Measurements from ENCODE around the gene IL1R1.

The IL1R1 gene

GRCh38 chr2:102141011-102141943 is 1.3 kb upstream of the IL1R1 start:
- no peak for FAIRE-seq

GRCh38 chr2:102142829-102143449 is 393 bp downstream of the IL1R1 start:
- no peak for FAIRE-seq

GRCh38 chr2:102143450-102143985 is 972 bp downstream of the IL1R1 start:
- no peak for FAIRE-seq

- FAIRE-seq = no peak
These were observed 1.6 kb downstream of the IL1R1 start for GRCh38 chr2:102144128-102144527.

- no peak for FAIRE-seq
These were observed 2.6 kb downstream of the IL1R1 start for GRCh38 chr2:102145107-102145506.

- FAIRE-seq = no peak
These were observed 3.4 kb downstream of the IL1R1 start for GRCh38 chr2:102145934-102146333.

- no peak for FAIRE-seq
These were observed 5.4 kb downstream of the IL1R1 start for GRCh38 chr2:102147935-102148334.

GRCh38 chr2:102149243-102149642 is 6.7 kb downstream of the IL1R1 start:
- no peak for FAIRE-seq

GRCh38 chr2:102149644-102150455 is 7.3 kb downstream of the IL1R1 start:
- no peak for FAIRE-seq

- no peak for FAIRE-seq
These were observed 11.8 kb downstream of the IL1R1 start for GRCh38 chr2:102154364-102154763.

GRCh38 chr2:102154946-102155702 is 12.6 kb downstream of the IL1R1 start:
- no peak for FAIRE-seq

GRCh38 chr2:102155703-102156515 is 13.4 kb downstream of the IL1R1 start:
- no peak for FAIRE-seq

- no peak for FAIRE-seq
These were observed 15.6 kb downstream of the IL1R1 start for GRCh38 chr2:102158011-102158755.

GRCh38 chr2:102159295-102159694 is 16.7 kb downstream of the IL1R1 start:
- no peak for FAIRE-seq

- FAIRE-seq = peak; percentile 45
These were observed 23.8 kb downstream of the IL1R1 start for GRCh38 chr2:102166189-102166845.

- no peak for FAIRE-seq
These were observed 25.7 kb downstream of the IL1R1 start for GRCh38 chr2:102168026-102168771.

GRCh38 chr2:102171946-102172345 is 29.4 kb downstream of the IL1R1 start:
- FAIRE-seq = no peak

GRCh38 chr2:102172745-102173144 is 30.2 kb downstream of the IL1R1 start:
- no peak for FAIRE-seq

- FAIRE-seq = no peak
These were observed 33.6 kb downstream of the IL1R1 start for GRCh38 chr2:102176172-102176571.
